ENCODE measurements around the gene HIVEP1.
A peak's percentile ranks its signal among the peaks of the same experiment; 100 is the strongest.

The HIVEP1 gene

GRCh38 chr6:12051861-12052368 lies 39.8 kb downstream of the HIVEP1 start:
- peak; percentile 93 for DNase-seq

- peak in 1 of 2 experiments; percentile 13 for DNase-seq
Measured at GRCh38 chr6:12058172-12058961, 46.3 kb downstream of the HIVEP1 start.

GRCh38 chr6:12060780-12061609 lies 48.9 kb downstream of the HIVEP1 start:
- DNase-seq = peak; percentile 97 to 99

- no peak for DNase-seq
Measured at GRCh38 chr6:12062605-12063004, 50.5 kb downstream of the HIVEP1 start.

- no peak for DNase-seq
Measured at GRCh38 chr6:12064131-12064530, 52.0 kb downstream of the HIVEP1 start.

- DNase-seq = no peak
Measured at GRCh38 chr6:12064538-12065071, 52.5 kb downstream of the HIVEP1 start.

GRCh38 chr6:12065321-12066140 lies 53.4 kb downstream of the HIVEP1 start:
- DNase-seq = no peak

- no peak for DNase-seq
Measured at GRCh38 chr6:12066297-12066696, 54.2 kb downstream of the HIVEP1 start.

- DNase-seq = peak; percentile 9 to 18
Measured at GRCh38 chr6:12068899-12069557, 56.9 kb downstream of the HIVEP1 start.

- DNase-seq = no peak
Measured at GRCh38 chr6:12069891-12070529, 57.9 kb downstream of the HIVEP1 start.

GRCh38 chr6:12071064-12071615 lies 59.0 kb downstream of the HIVEP1 start:
- DNase-seq = no peak

- DNase-seq = peak; percentile 43 to 46
Measured at GRCh38 chr6:12075067-12075563, 63.0 kb downstream of the HIVEP1 start.

- DNase-seq = no peak
Measured at GRCh38 chr6:12077021-12077710, 65.1 kb downstream of the HIVEP1 start.

- no peak for DNase-seq
Measured at GRCh38 chr6:12078014-12078413, 65.9 kb downstream of the HIVEP1 start.

GRCh38 chr6:12081771-12082170 lies 69.7 kb downstream of the HIVEP1 start:
- no peak for DNase-seq

- DNase-seq = no peak
Measured at GRCh38 chr6:12082368-12082767, 70.3 kb downstream of the HIVEP1 start.

- no peak for DNase-seq
Measured at GRCh38 chr6:12083302-12083701, 71.2 kb downstream of the HIVEP1 start.

GRCh38 chr6:12083763-12084162 lies 71.7 kb downstream of the HIVEP1 start:
- no peak for DNase-seq

- no peak for DNase-seq
Measured at GRCh38 chr6:12084681-12085080, 72.6 kb downstream of the HIVEP1 start.

GRCh38 chr6:12088531-12088930 lies 76.4 kb downstream of the HIVEP1 start:
- no peak for DNase-seq
